Endodermal cell (in vitro differentiated cells): ENCODE results near the gene GALR3. TPM values are rescaled to one million over a fixed set of nuclear protein-coding genes. Genes with fewer than 3 reads are reported as not detected.

Experiments used
- DNase-seq: peaks from one replicate; pipeline ENCODE4 v3.0.0-alpha.2; 2017
- H3K27ac ChIP-seq: 2 replicates; pipeline ENCODE4 v1.5.1; 2013; ENCODE audit warnings: mild to moderate bottlenecking, low read depth, low read length, moderate library complexity
- H3K27me3 ChIP-seq: 2 replicates; pipeline ENCODE4 v1.6.1; 2013; ENCODE audit warnings: mild to moderate bottlenecking, low read length, moderate library complexity; ENCODE audit not compliant: insufficient read depth, control insufficient read depth, poor library complexity, severe bottlenecking
- H3K36me3 ChIP-seq: 2 replicates; pipeline ENCODE4 v1.7.0; 2013; ENCODE audit warnings: mild to moderate bottlenecking, low read length, moderate library complexity; ENCODE audit not compliant: control insufficient read depth, insufficient read depth
- H3K4me1 ChIP-seq: one replicate; pipeline ENCODE4 v1.7.0; 2013; ENCODE audit warnings: low read length; ENCODE audit not compliant: control insufficient read depth, insufficient read depth
- H3K4me3 ChIP-seq: 2 replicates; pipeline ENCODE4 v1.5.1; 2013; ENCODE audit warnings: mild to moderate bottlenecking, low read length, moderate library complexity
- H3K9ac ChIP-seq: 2 replicates; pipeline ENCODE4 v1.6.1; 2013; ENCODE audit warnings: mild to moderate bottlenecking, low read length, moderate library complexity; ENCODE audit not compliant: poor library complexity, severe bottlenecking; ENCODE audit errors: extremely low read depth
- H3K9me3 ChIP-seq: 2 replicates; pipeline ENCODE4 v1.6.1; 2013; ENCODE audit warnings: mild to moderate bottlenecking, low read length, moderate library complexity; ENCODE audit not compliant: control insufficient read depth
- H3K27ac Mint-ChIP-seq: 2 replicates; pipeline ENCODE4 v1.8.0; 2020; ENCODE audit warnings: mixed read lengths
- H3K27me3 Mint-ChIP-seq: 2 replicates; pipeline ENCODE4 v1.8.0; 2021; ENCODE audit warnings: mild to moderate bottlenecking, mixed read lengths; ENCODE audit not compliant: insufficient read depth
- H3K36me3 Mint-ChIP-seq: 2 replicates; pipeline ENCODE4 v1.8.0; 2020; ENCODE audit warnings: low read depth, mixed read lengths
- H3K4me1 Mint-ChIP-seq: 2 replicates; pipeline ENCODE4 v1.8.0; 2020; ENCODE audit warnings: mixed read lengths
- H3K4me3 Mint-ChIP-seq: 2 replicates; pipeline ENCODE4 v1.8.0; 2020; ENCODE audit warnings: mild to moderate bottlenecking, moderate library complexity, mixed read lengths
- H3K9me3 Mint-ChIP-seq: 2 replicates; pipeline ENCODE4 v1.8.0; 2020; ENCODE audit warnings: mild to moderate bottlenecking, mixed read lengths
- WGBS, 2 experiments: methylation state at CpG; one replicate each; pipeline versions ENCODE4 v1.1.5 to v1.1.7; 2013; ENCODE audit warnings: missing lambda C conversion rate in 2 of 2, mixed read lengths in 1 of 2; ENCODE audit not compliant: insufficient coverage in 1 of 2, insufficient read length in 1 of 2; 5-methylcytosine and 5-hydroxymethylcytosine counted together
- total RNA-seq, 2 donors: library from RNA; stranded (reverse); fragmentation: NEBNext Ultra II Directional in 1 of 2; extraction: Animal tissue kit (Norgen Biotek cat#: 25700) in 1 of 2; gene quantifications; 2 replicates in 1 of 2; 3 replicates in 1 of 2; pipeline ENCODE4 v1.2.1, GENCODE V29; 2021
- TF ChIP-seq, protein P1 (sequence below): fragments of 200-600 bp; sonication (generic); conservative IDR thresholded peaks from 2 replicates; pipeline ENCODE4 v1.5.0; 2021; ENCODE audit warnings: antibody characterized with exemption, mild to moderate bottlenecking

Gene GALR3
- total RNA-seq, 2 donors from 2014 or later = 0.40 to 0.77 TPM

DNA sequence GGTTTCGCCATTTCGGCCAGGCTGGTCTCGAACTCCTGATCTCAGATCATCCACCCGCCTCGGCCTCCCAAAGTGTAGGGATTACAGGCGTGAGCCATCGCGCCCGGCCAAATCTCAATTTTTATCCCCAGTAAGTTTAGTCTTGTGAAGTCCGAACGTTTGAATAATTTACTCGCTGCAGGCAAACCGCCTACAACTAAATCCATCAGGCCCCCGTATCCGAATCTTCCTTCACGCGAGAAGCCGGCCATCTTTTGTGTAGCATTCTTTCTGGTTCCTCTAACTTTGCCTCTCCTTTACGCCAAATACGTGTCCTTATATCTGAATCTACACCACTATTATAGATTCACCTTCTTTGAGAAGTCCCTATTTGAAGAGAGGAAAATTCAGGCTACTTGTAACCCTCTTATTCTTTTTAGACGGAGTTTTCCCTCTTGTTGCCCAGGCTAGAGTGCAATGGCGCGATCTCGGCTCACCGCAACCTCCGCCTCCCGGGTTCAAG, 25.5 kb downstream of the GALR3 start:
- Histone ChIP-seq H3K9me3 (peaks cover 7% of the 10 kb centered on the region), H3K36me3 (peaks cover 30% of the 10 kb centered on the region), H3K4me1 (peaks cover 6% of the 10 kb centered on the region), H3K27ac (peak overlapping the region; percentile 60), H3K4me3 (peak overlapping the region; percentile 92), H3K9ac (peak overlapping the region; percentile 93), H3K27me3 (no peaks in the 10 kb centered on the region)
- H3K4me3 Mint-ChIP-seq = peak overlapping the region; percentile 81
- H3K36me3 Mint-ChIP-seq = peaks cover 25% of the 10 kb centered on the region
- peaks cover 8% of the 10 kb centered on the region for H3K9me3 Mint-ChIP-seq
- H3K27me3 Mint-ChIP-seq = peaks cover 2% of the 10 kb centered on the region
- H3K4me1 Mint-ChIP-seq = peaks cover 6% of the 10 kb centered on the region
- WGBS, 2 experiments = 36 to 51% methylated on average over 24 to 27 of the region's 27 CpGs
- TF ChIP-seq, protein P1, sequence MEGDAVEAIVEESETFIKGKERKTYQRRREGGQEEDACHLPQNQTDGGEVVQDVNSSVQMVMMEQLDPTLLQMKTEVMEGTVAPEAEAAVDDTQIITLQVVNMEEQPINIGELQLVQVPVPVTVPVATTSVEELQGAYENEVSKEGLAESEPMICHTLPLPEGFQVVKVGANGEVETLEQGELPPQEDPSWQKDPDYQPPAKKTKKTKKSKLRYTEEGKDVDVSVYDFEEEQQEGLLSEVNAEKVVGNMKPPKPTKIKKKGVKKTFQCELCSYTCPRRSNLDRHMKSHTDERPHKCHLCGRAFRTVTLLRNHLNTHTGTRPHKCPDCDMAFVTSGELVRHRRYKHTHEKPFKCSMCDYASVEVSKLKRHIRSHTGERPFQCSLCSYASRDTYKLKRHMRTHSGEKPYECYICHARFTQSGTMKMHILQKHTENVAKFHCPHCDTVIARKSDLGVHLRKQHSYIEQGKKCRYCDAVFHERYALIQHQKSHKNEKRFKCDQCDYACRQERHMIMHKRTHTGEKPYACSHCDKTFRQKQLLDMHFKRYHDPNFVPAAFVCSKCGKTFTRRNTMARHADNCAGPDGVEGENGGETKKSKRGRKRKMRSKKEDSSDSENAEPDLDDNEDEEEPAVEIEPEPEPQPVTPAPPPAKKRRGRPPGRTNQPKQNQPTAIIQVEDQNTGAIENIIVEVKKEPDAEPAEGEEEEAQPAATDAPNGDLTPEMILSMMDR = no peak
- peak overlapping the region; percentile 82 for H3K27ac Mint-ChIP-seq
- peak; percentile 59 for DNase-seq

DNA sequence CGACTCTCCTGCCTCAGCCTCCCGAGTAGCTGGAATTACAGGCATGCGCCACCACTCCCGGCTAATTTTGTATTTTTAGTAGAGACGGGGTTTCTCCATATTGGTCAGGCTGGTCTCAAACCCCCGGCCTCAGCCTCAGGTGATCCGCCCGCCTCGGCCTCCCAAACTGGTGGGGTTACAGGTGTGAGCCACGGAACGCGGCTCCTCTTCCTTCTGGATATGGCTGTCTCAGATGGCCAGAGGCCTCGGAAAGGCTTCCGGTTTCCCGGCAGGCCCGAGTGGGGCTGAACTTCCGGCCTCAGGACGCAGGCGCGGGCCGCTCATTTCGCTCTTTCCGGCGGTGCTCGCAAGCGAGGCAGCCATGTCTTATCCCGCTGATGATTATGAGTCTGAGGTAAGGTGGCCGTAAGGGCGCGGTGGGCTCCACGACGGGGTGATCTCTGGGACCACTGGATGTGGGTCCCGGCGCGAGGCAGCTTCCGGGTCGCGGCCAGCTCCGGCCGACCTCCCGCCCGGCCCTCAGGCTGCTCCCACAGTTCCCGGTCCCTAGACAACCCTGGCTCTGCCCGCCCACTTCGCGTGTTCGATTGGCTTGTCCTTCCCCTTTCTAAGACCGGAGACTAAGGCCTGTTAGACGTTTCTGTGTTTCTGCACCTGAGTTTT, 26.0 kb downstream of the GALR3 start, which contains the start of gene EIF3L:
Gene EIF3L (plus strand): TSS at position 331 of the 663 bp plus-strand sequence. CDS start 31 bp downstream, at position 362.
- DNase-seq = peak; percentile 96
- H3K4me1 ChIP-seq = peaks cover 6% of the 10 kb centered on the region
- no peaks in the 10 kb centered on the region for H3K27me3 ChIP-seq
- H3K36me3 ChIP-seq = peaks cover 36% of the 10 kb centered on the region
- peak within 1 kb of the TSS; percentile 60 for H3K27ac ChIP-seq
- H3K9ac ChIP-seq = peak within 1 kb of the TSS; percentile 93
- TF ChIP-seq, protein P1 = no peak
- H3K27ac Mint-ChIP-seq = peak within 1 kb of the TSS; percentile 82
- H3K9me3 Mint-ChIP-seq = peaks cover 8% of the 10 kb centered on the region
- peaks cover 6% of the 10 kb centered on the region for H3K4me1 Mint-ChIP-seq
- H3K4me3 ChIP-seq = peak within 1 kb of the TSS; percentile 92
- H3K36me3 Mint-ChIP-seq = peaks cover 29% of the 10 kb centered on the region
- 0% methylated on average over 16 to 49 of the region's 49 CpGs for WGBS, 2 experiments
- H3K9me3 ChIP-seq = peaks cover 7% of the 10 kb centered on the region
- peak within 1 kb of the TSS; percentile 81 for H3K4me3 Mint-ChIP-seq
- peaks cover 2% of the 10 kb centered on the region for H3K27me3 Mint-ChIP-seq

DNA sequence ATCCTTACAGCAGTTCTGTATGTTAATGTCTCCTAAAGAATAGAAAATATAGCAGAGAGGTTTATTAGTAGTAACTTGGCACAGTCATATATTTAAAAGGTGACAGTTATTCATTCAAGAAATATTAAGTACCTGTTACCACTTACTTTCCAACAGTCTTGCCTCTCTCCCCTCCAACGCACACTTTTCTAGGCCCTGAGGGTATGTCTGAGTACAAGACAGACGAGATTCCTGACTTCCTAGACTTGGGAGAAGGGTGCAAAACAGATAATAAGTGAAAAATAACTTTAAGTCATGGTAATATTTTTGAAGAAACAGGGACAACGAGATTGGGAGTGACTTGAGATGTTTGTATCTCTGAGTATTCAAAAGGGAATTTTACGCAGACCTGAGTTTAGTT, 27.6 kb downstream of the GALR3 start:
- Mint-ChIP-seq H3K27ac (no peak overlapping the region), H3K36me3 (peaks cover 45% of the 10 kb centered on the region), H3K4me1 (peaks cover 6% of the 10 kb centered on the region), H3K27me3 (no peaks in the 10 kb centered on the region), H3K4me3 (peak overlapping the region; percentile 81), H3K9me3 (no peaks in the 10 kb centered on the region)
- H3K27ac ChIP-seq = no peak overlapping the region
- no peak for DNase-seq
- peaks cover 52% of the 10 kb centered on the region for H3K36me3 ChIP-seq
- TF ChIP-seq, protein P1 = no peak
- WGBS, 2 experiments = 86 to 87% methylated on average over 2 to 4 of the region's 4 CpGs
- H3K4me1 ChIP-seq = peaks cover 6% of the 10 kb centered on the region
- no peaks in the 10 kb centered on the region for H3K9me3 ChIP-seq
- peak overlapping the region; percentile 92 for H3K4me3 ChIP-seq
- H3K27me3 ChIP-seq = no peaks in the 10 kb centered on the region
- H3K9ac ChIP-seq = no peak overlapping the region
